K562 (cell line): ENCODE results near the gene SH3BP5L. TPM values are rescaled to one million over a fixed set of nuclear protein-coding genes. Genes with fewer than 3 reads are reported as not detected.

Experiments used
- ATAC-seq: fragments of 200-7000 bp; cut with Tn5 transposase; 3 replicates; pipeline ENCODE4 v1.9.1; 2020; ENCODE audit warnings: moderate library complexity
- BruUV-seq: library from RNA; stranded (reverse); fragments of 400-500 nt; replicated peaks from 2 replicates; lab custom pipeline; 2021; lab: Mats Ljungman, UMichigan
- CTCF ChIA-PET: fragments of 300-600 bp; formaldehyde crosslinking; extraction: SDS; loops from one replicate; lab custom pipeline; 2021; ENCODE audit warnings: low intra/inter-chr PET ratio; lab: Yijun Ruan, JAX
- POLR2A ChIA-PET: fragments of 300-600, 350-650 bp; sonication (Branson Sonifier 250); formaldehyde crosslinking; extraction: SDS; loops from one replicate; lab custom pipeline; 2021; ENCODE audit warnings: antibody characterized with exemption, inconsistent platforms; lab: Yijun Ruan, JAX
- DNase-seq, 4 experiments: peaks; one replicate each; pipeline versions ENCODE4 v3.0.0 to v3.0.0-alpha.2; 2011 to 2018; ENCODE audit warnings: low spot score in 3 of 4, mixed read lengths in 3 of 4; ENCODE audit errors: extremely low read depth in 1 of 4
- FAIRE-seq: peaks from 2 replicates; lab custom pipeline; 2011; peaks lifted over from hg19 to GRCh38; lab: Jason Lieb, UNC
- H2AFZ ChIP-seq: 2 replicates; pipeline ENCODE4 v1.6.0; 2011; ENCODE audit warnings: low read depth, low read length, control low read depth, inconsistent platforms
- H3K27ac ChIP-seq: fragments of 200-600 bp; 3 replicates; pipeline ENCODE4 v1.8.0; 2011; ENCODE audit warnings: low read depth, mild to moderate bottlenecking, control low read depth, inconsistent platforms, low read length, moderate library complexity, mixed read lengths; ENCODE audit errors: extremely low read depth
- H3K27me3 ChIP-seq, 2 experiments: fragments of 300-600 bp in 1 of 2; 2 replicates in 1 of 2; 3 replicates in 1 of 2; pipeline versions ENCODE4 v1.6.0 to v1.8.0; 2011; ENCODE audit warnings: inconsistent platforms in 2 of 2, low read length in 2 of 2, mild to moderate bottlenecking in 1 of 2, mixed read lengths in 1 of 2, moderate library complexity in 1 of 2; ENCODE audit not compliant: control insufficient read depth in 2 of 2, insufficient read depth in 2 of 2
- H3K36me3 ChIP-seq: fragments of 300-600 bp; 3 replicates; pipeline ENCODE4 v1.8.0; 2011; ENCODE audit warnings: mild to moderate bottlenecking, low read length, inconsistent platforms; ENCODE audit not compliant: control insufficient read depth, insufficient read depth
- H3K4me1 ChIP-seq, 2 experiments: fragments of 200-600 bp in 1 of 2; replicated peaks in 1 of 2; 2 replicates in 1 of 2; 3 replicates in 1 of 2; pipeline versions ENCODE4 v1.5.1 to v1.8.0; 2011; ENCODE audit warnings: inconsistent platforms in 2 of 2, low read length in 2 of 2, mild to moderate bottlenecking in 1 of 2, mixed read lengths in 1 of 2, moderate library complexity in 1 of 2; ENCODE audit not compliant: control insufficient read depth in 2 of 2, insufficient read depth in 2 of 2
- H3K4me2 ChIP-seq: 2 replicates; pipeline ENCODE4 v1.6.1; 2011; ENCODE audit warnings: low read length, control low read depth, inconsistent platforms, mixed read lengths; ENCODE audit not compliant: insufficient read depth
- H3K4me3 ChIP-seq: fragments of 200-600 bp; sonication (generic), shearing (Covaris generic); 2 replicates; pipeline ENCODE4 v1.5.1; 2016; ENCODE audit warnings: control low read depth, inconsistent platforms
- H3K79me2 ChIP-seq: fragments of 200-600 bp; 3 replicates; pipeline ENCODE4 v1.8.0; 2011; ENCODE audit warnings: low read length, inconsistent platforms; ENCODE audit not compliant: control insufficient read depth, insufficient read depth
- H3K9ac ChIP-seq, 2 experiments: 2 replicates each; pipeline versions ENCODE4 v1.6.0 to v1.6.1; 2011; ENCODE audit warnings: low read depth in 2 of 2, low read length in 2 of 2, control low read depth in 1 of 2, inconsistent platforms in 1 of 2, mild to moderate bottlenecking in 1 of 2, mixed read lengths in 1 of 2; ENCODE audit not compliant: insufficient read depth in 1 of 2
- H3K9me1 ChIP-seq: one replicate; pipeline ENCODE4 v1.6.0; 2011; ENCODE audit warnings: inconsistent platforms, mild to moderate bottlenecking, low read length, moderate library complexity; ENCODE audit not compliant: control insufficient read depth, insufficient read depth
- H3K9me3 ChIP-seq: replicated peaks from 2 replicates; pipeline ENCODE4 v1.5.1; 2011; ENCODE audit warnings: low read depth, low read length, inconsistent platforms; ENCODE audit not compliant: control insufficient read depth, insufficient read depth
- H4K20me1 ChIP-seq: replicated peaks from 2 replicates; pipeline ENCODE4 v1.6.1; 2011; ENCODE audit warnings: low read length, inconsistent platforms, mixed read lengths; ENCODE audit not compliant: control insufficient read depth, insufficient read depth
- C11orf30 ChIP-seq: fragments of 450-650 bp; IDR thresholded peaks from 2 replicates; pipeline ENCODE4 v1.6.1; 2016; ENCODE audit warnings: low read depth, mild to moderate bottlenecking
- GABPB1 ChIP-seq: sonication (generic); formaldehyde crosslinking; IDR thresholded peaks from 2 replicates; pipeline ENCODE4 v1.8.0; 2022; ENCODE audit warnings: mild to moderate bottlenecking, missing genetic modification reagents
- POLR2G ChIP-seq: fragments of 200-400 bp; formaldehyde crosslinking; IDR thresholded peaks from 2 replicates; pipeline ENCODE4 v1.6.1; 2017; ENCODE audit warnings: low read depth, mild to moderate bottlenecking, antibody characterized with exemption, low read length, moderate library complexity
- PURB ChIP-seq: sonication (generic); formaldehyde crosslinking; IDR thresholded peaks from 2 replicates; pipeline ENCODE4 v1.9.0; 2021; ENCODE audit warnings: low read depth, mild to moderate bottlenecking, missing genetic modification reagents
- RAD51 ChIP-seq: fragments of 450-650 bp; IDR thresholded peaks from 2 replicates; pipeline ENCODE4 v1.7.1; 2016; ENCODE audit warnings: low read depth, mild to moderate bottlenecking, borderline replicate concordance
- ZNF77 ChIP-seq: fragments of 250-450 bp; sonication (Bioruptor Pico); IDR thresholded peaks from 2 replicates; pipeline ENCODE4 v1.5.0; 2020
- WGBS: fragments of 100-300 bp; shearing (Covaris generic); methylation state at CpG from one replicate; pipeline ENCODE4 v1.1.6; 2016; ENCODE audit warnings: low coverage, mixed read lengths; ENCODE audit not compliant: insufficient coverage; ENCODE audit errors: missing lambda C conversion rate; 5-methylcytosine and 5-hydroxymethylcytosine counted together
- in situ Hi-C: fragments of 300-500 bp; cut with MboI; formaldehyde crosslinking; loops from 4 replicates; pipeline ENCODE4 v1.15.0; 2018; ENCODE audit warnings: inconsistent platforms, mixed read lengths
- intact Hi-C: fragments of 100-400 bp; cut with micrococcal nuclease; formaldehyde crosslinking; loops from 2 replicates; pipeline ENCODE4 v1.14.2; 2022
- polyA plus RNA-seq, 8 experiments: library from polyadenylated mRNA; depleted of rRNA in 4 of 8; stranded (reverse) in 5 of 8; unstranded in 3 of 8; fragments of >200 nt; fragmentation: Nextera tagmentation in 2 of 8; fragmentation: Illumina TruSeq in 1 of 8; extraction: Ambion mirVana in 2 of 8; extraction: Trizol in 1 of 8; gene quantifications; 2 replicates each; pipeline versions ENCODE4 v1.2.1 to v1.2.3, GENCODE V29; 2011 to 2014; ENCODE audit warnings: inconsistent platforms in 1 of 8, missing spikeins in 1 of 8
- total RNA-seq, 7 experiments: library from RNA; depleted of rRNA in 6 of 7; stranded (reverse); fragments of >200 nt in 6 of 7; fragmentation: Illumina TruSeq in 2 of 7; extraction: Trizol in 2 of 7; gene quantifications; 2 replicates each; pipeline versions ENCODE4 v1.2.1 to v1.2.3, GENCODE V29; 2011 to 2021; ENCODE audit warnings: low replicate concordance in 1 of 7
- TF ChIP-seq, protein P1 (sequence below): fragments of 450-650 bp; IDR thresholded peaks from 2 replicates; pipeline ENCODE4 v1.6.1; 2016; ENCODE audit warnings: antibody characterized with exemption
- TF ChIP-seq, protein P2 (sequence below): fragments of 250-450 bp; sonication (Bioruptor Pico); IDR thresholded peaks from 2 replicates; pipeline ENCODE4 v1.5.0; 2020; ENCODE audit warnings: mild to moderate bottlenecking

Gene SH3BP5L
- total and polyA plus RNA-seq, 9 of the 15 experiments (the other 6 are each of a cell fraction or from before 2014, with no cell fraction given): 1.9 to 26.5 (median 15.8) TPM

DNA sequence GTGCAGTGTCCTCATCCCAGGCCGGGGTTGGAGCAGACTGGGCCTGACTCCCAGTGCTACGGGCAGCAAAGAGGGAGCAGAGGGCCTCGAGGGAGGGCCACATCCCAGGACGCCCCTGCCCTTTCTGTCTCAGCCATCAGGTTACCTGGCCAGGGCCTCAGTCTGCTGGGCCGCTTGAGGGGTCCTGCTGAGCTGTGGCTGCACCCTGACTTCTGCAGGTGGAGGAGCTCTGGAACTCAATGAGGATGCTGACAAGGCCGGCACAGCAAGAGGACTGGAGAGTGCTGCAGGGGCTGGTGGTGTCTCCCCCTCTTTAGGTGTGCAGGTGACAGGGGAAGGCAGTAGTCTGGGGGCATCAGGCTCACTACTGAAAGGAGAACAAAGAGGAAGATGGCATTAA lies 29.9 kb upstream of the SH3BP5L start:
- Histone ChIP-seq H3K27ac (no peak overlapping the region), H3K27me3 (no peaks in the 10 kb centered on the region), H3K4me2 (peak overlapping the region; percentile 100), H3K4me1 (peaks cover 38 to 45% of the 10 kb centered on the region in 2 experiments), H3K36me3 (peaks cover 69% of the 10 kb centered on the region), H3K9me1 (peaks cover 3% of the 10 kb centered on the region), H3K79me2 (peaks cover 64% of the 10 kb centered on the region)
- ATAC-seq (no peak), DNase-seq (no peak)
- TF ChIP-seq, protein P1, sequence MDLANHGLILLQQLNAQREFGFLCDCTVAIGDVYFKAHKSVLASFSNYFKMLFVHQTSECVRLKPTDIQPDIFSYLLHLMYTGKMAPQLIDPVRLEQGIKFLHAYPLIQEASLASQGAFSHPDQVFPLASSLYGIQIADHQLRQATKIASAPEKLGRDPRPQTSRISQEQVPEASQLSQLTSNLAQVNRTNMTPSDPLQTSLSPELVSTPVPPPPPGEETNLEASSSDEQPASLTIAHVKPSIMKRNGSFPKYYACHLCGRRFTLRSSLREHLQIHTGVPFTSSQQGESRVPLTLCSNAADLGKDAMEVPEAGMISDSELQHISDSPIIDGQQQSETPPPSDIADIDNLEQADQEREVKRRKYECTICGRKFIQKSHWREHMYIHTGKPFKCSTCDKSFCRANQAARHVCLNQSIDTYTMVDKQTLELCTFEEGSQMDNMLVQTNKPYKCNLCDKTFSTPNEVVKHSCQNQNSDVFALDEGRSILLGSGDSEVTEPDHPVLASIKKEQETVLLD: no peak
- TF ChIP-seq POLR2G (peak; percentile 53), RAD51 (no peak), ZNF77 (no peak), GABPB1 (CRISPR knock-in tag) (no peak), C11orf30 (no peak), PURB (CRISPR knock-in tag) (no peak)
- TF ChIP-seq, protein P2, sequence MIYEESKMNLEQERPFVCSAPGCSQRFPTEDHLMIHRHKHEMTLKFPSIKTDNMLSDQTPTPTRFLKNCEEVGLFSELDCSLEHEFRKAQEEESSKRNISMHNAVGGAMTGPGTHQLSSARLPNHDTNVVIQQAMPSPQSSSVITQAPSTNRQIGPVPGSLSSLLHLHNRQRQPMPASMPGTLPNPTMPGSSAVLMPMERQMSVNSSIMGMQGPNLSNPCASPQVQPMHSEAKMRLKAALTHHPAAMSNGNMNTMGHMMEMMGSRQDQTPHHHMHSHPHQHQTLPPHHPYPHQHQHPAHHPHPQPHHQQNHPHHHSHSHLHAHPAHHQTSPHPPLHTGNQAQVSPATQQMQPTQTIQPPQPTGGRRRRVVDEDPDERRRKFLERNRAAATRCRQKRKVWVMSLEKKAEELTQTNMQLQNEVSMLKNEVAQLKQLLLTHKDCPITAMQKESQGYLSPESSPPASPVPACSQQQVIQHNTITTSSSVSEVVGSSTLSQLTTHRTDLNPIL: no peak
- TF ChIP-seq, all 486 proteins: peak for 1
- H3K9me3 ChIP-seq: no peaks in the 10 kb centered on the region
- 93% methylated on average over 3 of the region's 6 CpGs for WGBS
- H2AFZ ChIP-seq: no peak overlapping the region
- H3K4me3 ChIP-seq: no peak overlapping the region
- no TSS peak for BruUV-seq
- intact Hi-C loops (no loop called here), in situ Hi-C loops (no loop called here)
- ChIA-PET POLR2A (no interaction called here), CTCF (no interaction called here)
- no peaks in the 10 kb centered on the region for H4K20me1 ChIP-seq
- FAIRE-seq: no peak
- peak overlapping the region; percentile 2 to 70; a peak in 1 of 4 replicates for H3K9ac ChIP-seq
